Measurements from ENCODE around the gene KCNA2. TPM values are rescaled to one million over a fixed set of nuclear protein-coding genes. Genes with fewer than 3 reads are reported as not detected.

Gene KCNA2
- total RNA-seq, 2 experiments from 2014 or later, result 0.19 to 0.64 TPM

- H3K36me3 Mint-ChIP-seq (ENCODE audit: low read depth), result no peaks in the 10 kb centered on the region
- H3K27ac Mint-ChIP-seq, result no peak overlapping the region
- intact Hi-C loops (cut with micrococcal nuclease), result no loop called here
- no peak overlapping the region for H3K4me3 Mint-ChIP-seq
- no peaks in the 10 kb centered on the region for H3K9me3 Mint-ChIP-seq
- H3K4me1 Mint-ChIP-seq (ENCODE audit: low read depth), result peaks cover 17% of the 10 kb centered on the region
- CTCF ChIA-PET, result interaction anchor here (1.0 to 2.9 kb wide), 9 partner anchors 9 to 173 kb away, joined by 3 to 12 read pairs (median 5); no protein-coding TSS in a partner anchor
- DNase-seq, result no peak
- peaks cover 32% of the 10 kb centered on the region for H3K27me3 Mint-ChIP-seq (ENCODE audit: low read depth)
These were observed 3.9 kb upstream of the KCNA2 start for GRCh38 chr1:110610084-110610483.

- Mint-ChIP-seq H3K27me3 (ENCODE audit: low read depth) (peaks cover 50% of the 10 kb centered on the region), H3K36me3 (ENCODE audit: low read depth) (no peaks in the 10 kb centered on the region), H3K4me1 (ENCODE audit: low read depth) (peaks cover 17% of the 10 kb centered on the region), H3K27ac (no peak overlapping the region), H3K9me3 (no peaks in the 10 kb centered on the region), H3K4me3 (no peak overlapping the region)
- intact Hi-C loops (cut with micrococcal nuclease), result no loop called here
- DNase-seq, result no peak
- CTCF ChIA-PET, result interaction anchor here (0.9 to 2.9 kb wide), 5 partner anchors 11 to 175 kb away, joined by 3 to 12 read pairs (median 5); no protein-coding TSS in a partner anchor
These were observed 2.1 kb upstream of the KCNA2 start for GRCh38 chr1:110608247-110608646.

- no peaks in the 10 kb centered on the region for H3K36me3 Mint-ChIP-seq (ENCODE audit: low read depth)
- H3K4me1 Mint-ChIP-seq (ENCODE audit: low read depth), result peaks cover 17% of the 10 kb centered on the region
- H3K4me3 Mint-ChIP-seq, result peak overlapping the region; percentile 48
- H3K9me3 Mint-ChIP-seq, result no peaks in the 10 kb centered on the region
- peaks cover 51% of the 10 kb centered on the region for H3K27me3 Mint-ChIP-seq (ENCODE audit: low read depth)
- H3K27ac Mint-ChIP-seq, result no peak overlapping the region
- DNase-seq, result no peak
- intact Hi-C loops (cut with micrococcal nuclease), result no loop called here
- CTCF ChIA-PET, result interaction anchor here (0.7 to 3.5 kb wide), 7 partner anchors 8 to 411 kb away, joined by 3 to 14 read pairs (median 3); no protein-coding TSS in a partner anchor
These were observed 1.5 kb upstream of the KCNA2 start for GRCh38 chr1:110607536-110608230.

GRCh38 chr1:110606657-110607535 lies 738 bp upstream of the KCNA2 start:
- intact Hi-C loops (cut with micrococcal nuclease), result no loop called here
- Mint-ChIP-seq H3K9me3 (no peaks in the 10 kb centered on the region), H3K4me1 (ENCODE audit: low read depth) (peaks cover 17% of the 10 kb centered on the region), H3K36me3 (ENCODE audit: low read depth) (no peaks in the 10 kb centered on the region), H3K4me3 (peak overlapping the region; percentile 75), H3K27ac (no peak overlapping the region), H3K27me3 (ENCODE audit: low read depth) (peaks cover 51% of the 10 kb centered on the region)
- CTCF ChIA-PET, result interaction anchor here (0.7 to 3.5 kb wide), 11 partner anchors 9 to 778 kb away, joined by 3 to 14 read pairs (median 3); no protein-coding TSS in a partner anchor
- DNase-seq, result peak; percentile 17

GRCh38 chr1:110605446-110605845 lies 712 bp downstream of the KCNA2 start:
- no peaks in the 10 kb centered on the region for H3K9me3 Mint-ChIP-seq

GRCh38 chr1:110604586-110605148 lies 1.5 kb downstream of the KCNA2 start:
- intact Hi-C loops (cut with micrococcal nuclease), result no loop called here
- Mint-ChIP-seq H3K36me3 (ENCODE audit: low read depth) (no peaks in the 10 kb centered on the region), H3K27ac (no peak overlapping the region), H3K27me3 (ENCODE audit: low read depth) (peaks cover 51% of the 10 kb centered on the region), H3K4me3 (no peak overlapping the region), H3K4me1 (ENCODE audit: low read depth) (peaks cover 15% of the 10 kb centered on the region), H3K9me3 (no peaks in the 10 kb centered on the region)
- CTCF ChIA-PET, result interaction anchor here (0.6 to 3.5 kb wide), 7 partner anchors 9 to 178 kb away, joined by 3 to 14 read pairs (median 5); no protein-coding TSS in a partner anchor
- DNase-seq, result no peak

More at GRCh38 chr1:110605446-110605845, 712 bp downstream of the KCNA2 start:
- Mint-ChIP-seq H3K27me3 (ENCODE audit: low read depth) (peaks cover 51% of the 10 kb centered on the region), H3K4me3 (no peak overlapping the region), H3K27ac (no peak overlapping the region), H3K36me3 (ENCODE audit: low read depth) (no peaks in the 10 kb centered on the region), H3K4me1 (ENCODE audit: low read depth) (peaks cover 17% of the 10 kb centered on the region)
- CTCF ChIA-PET, result interaction anchor here (0.6 to 3.5 kb wide), 12 partner anchors 8 to 223 kb away, joined by 3 to 14 read pairs (median 3); no protein-coding TSS in a partner anchor
- intact Hi-C loops (cut with micrococcal nuclease), result no loop called here
- no peak for DNase-seq

- peaks cover 15% of the 10 kb centered on the region for H3K4me1 Mint-ChIP-seq (ENCODE audit: low read depth)
- no peak overlapping the region for H3K4me3 Mint-ChIP-seq
- H3K9me3 Mint-ChIP-seq, result no peaks in the 10 kb centered on the region
- intact Hi-C loops (cut with micrococcal nuclease), result no loop called here
- H3K27me3 Mint-ChIP-seq (ENCODE audit: low read depth), result peaks cover 42% of the 10 kb centered on the region
- CTCF ChIA-PET, result interaction anchor here (0.9 to 1.2 kb wide), 2 partner anchors 13 to 29 kb away, joined by 3 to 5 read pairs; no protein-coding TSS in a partner anchor
- no peak overlapping the region for H3K27ac Mint-ChIP-seq
- DNase-seq, result no peak
- no peaks in the 10 kb centered on the region for H3K36me3 Mint-ChIP-seq (ENCODE audit: low read depth)
These were observed 3.1 kb downstream of the KCNA2 start for GRCh38 chr1:110603058-110603457.

GRCh38 chr1:110602466-110602865 lies 3.7 kb downstream of the KCNA2 start:
- intact Hi-C loops (cut with micrococcal nuclease), result no loop called here
- H3K36me3 Mint-ChIP-seq (ENCODE audit: low read depth), result no peaks in the 10 kb centered on the region
- H3K9me3 Mint-ChIP-seq, result no peaks in the 10 kb centered on the region
- CTCF ChIA-PET, result interaction anchor here (1.2 kb wide), 1 partner anchor 14 kb away, joined by 5 read pairs; no protein-coding TSS in a partner anchor
- H3K4me1 Mint-ChIP-seq (ENCODE audit: low read depth), result peaks cover 13% of the 10 kb centered on the region
- H3K27ac Mint-ChIP-seq, result no peak overlapping the region
- H3K27me3 Mint-ChIP-seq (ENCODE audit: low read depth), result peaks cover 37% of the 10 kb centered on the region
- H3K4me3 Mint-ChIP-seq, result no peak overlapping the region
- DNase-seq, result no peak

GRCh38 chr1:110601332-110601731 lies 4.8 kb downstream of the KCNA2 start:
- H3K27me3 Mint-ChIP-seq (ENCODE audit: low read depth), result peaks cover 31% of the 10 kb centered on the region
- H3K4me1 Mint-ChIP-seq (ENCODE audit: low read depth), result peaks cover 7% of the 10 kb centered on the region
- CTCF ChIA-PET, result interaction anchor here (0.9 kb wide), 1 partner anchor 18 kb away, joined by 5 read pairs; no protein-coding TSS in a partner anchor
- H3K9me3 Mint-ChIP-seq, result no peaks in the 10 kb centered on the region
- no peak for DNase-seq
- H3K27ac Mint-ChIP-seq, result no peak overlapping the region
- H3K4me3 Mint-ChIP-seq, result no peak overlapping the region
- intact Hi-C loops (cut with micrococcal nuclease), result no loop called here
- no peaks in the 10 kb centered on the region for H3K36me3 Mint-ChIP-seq (ENCODE audit: low read depth)

- no peaks in the 10 kb centered on the region for H3K36me3 Mint-ChIP-seq (ENCODE audit: low read depth)
- peaks cover 25% of the 10 kb centered on the region for H3K27me3 Mint-ChIP-seq (ENCODE audit: low read depth)
- no peak for DNase-seq
- intact Hi-C loops (cut with micrococcal nuclease), result no loop called here
- H3K27ac Mint-ChIP-seq, result no peak overlapping the region
- no peaks in the 10 kb centered on the region for H3K9me3 Mint-ChIP-seq
- no peak overlapping the region for H3K4me3 Mint-ChIP-seq
- CTCF ChIA-PET, result interaction anchor here (0.9 kb wide), 1 partner anchor 19 kb away, joined by 5 read pairs; no protein-coding TSS in a partner anchor
- H3K4me1 Mint-ChIP-seq (ENCODE audit: low read depth), result peaks cover 2% of the 10 kb centered on the region
These were observed 5.4 kb downstream of the KCNA2 start for GRCh38 chr1:110600716-110601115.

- DNase-seq, result no peak
- Mint-ChIP-seq H3K4me3 (no peak overlapping the region), H3K9me3 (no peaks in the 10 kb centered on the region), H3K36me3 (ENCODE audit: low read depth) (no peaks in the 10 kb centered on the region), H3K27ac (no peak overlapping the region), H3K4me1 (ENCODE audit: low read depth) (no peaks in the 10 kb centered on the region), H3K27me3 (ENCODE audit: low read depth) (no peaks in the 10 kb centered on the region)
- intact Hi-C loops (cut with micrococcal nuclease), result no loop called here
- CTCF ChIA-PET, result interaction anchor here (1.1 to 1.6 kb wide), 2 partner anchors 19 to 168 kb away, joined by 3 to 5 read pairs; no protein-coding TSS in a partner anchor
These were observed 8.2 kb downstream of the KCNA2 start for GRCh38 chr1:110597966-110598365.

- Mint-ChIP-seq H3K27ac (no peak overlapping the region), H3K4me3 (no peak overlapping the region), H3K36me3 (ENCODE audit: low read depth) (no peaks in the 10 kb centered on the region), H3K27me3 (ENCODE audit: low read depth) (no peaks in the 10 kb centered on the region), H3K9me3 (no peaks in the 10 kb centered on the region), H3K4me1 (ENCODE audit: low read depth) (no peaks in the 10 kb centered on the region)
- DNase-seq, result no peak
- CTCF ChIA-PET, result no interaction called here
- intact Hi-C loops (cut with micrococcal nuclease), result no loop called here
These were observed 9.8 kb downstream of the KCNA2 start for GRCh38 chr1:110596312-110596711.
